HepG2 (cell line): ENCODE results near the gene LLGL1. TPM values are rescaled to one million over a fixed set of nuclear protein-coding genes. Genes with fewer than 3 reads are reported as not detected.

ENCODE experiments used
- ATAC-seq: fragments of 200-7000 bp; cut with Tn5 transposase; 3 replicates; pipeline ENCODE4 v1.9.1; 2020; ENCODE audit warnings: mild to moderate bottlenecking, moderate library complexity
- BruUV-seq: library from RNA; stranded (reverse); fragments of 400-500 nt; replicated peaks from 2 replicates; lab custom pipeline; 2021; lab: Mats Ljungman, UMichigan
- CTCF ChIA-PET: fragments of 300-600 bp; formaldehyde crosslinking; extraction: SDS; loops from one replicate; lab custom pipeline; 2021; ENCODE audit warnings: low total read pairs, inconsistent platforms, low intra/inter-chr PET ratio; lab: Yijun Ruan, JAX
- POLR2A ChIA-PET: fragments of 350-600 bp; sonication (Branson Sonifier 250); formaldehyde crosslinking; loops from one replicate; lab custom pipeline; 2020; ENCODE audit warnings: antibody characterized with exemption, inconsistent platforms; lab: Yijun Ruan, JAX
- DNase-seq: peaks from one replicate; pipeline ENCODE4 v3.0.0-alpha.2; 2015; ENCODE audit warnings: low spot score
- FAIRE-seq: peaks from 3 replicates; lab custom pipeline; 2011; peaks lifted over from hg19 to GRCh38; lab: Jason Lieb, UNC
- H2AFZ ChIP-seq: one replicate; pipeline ENCODE4 v1.6.1; 2011; ENCODE audit warnings: low read length, inconsistent platforms
- H3K27ac ChIP-seq: fragments of 300-600 bp; 3 replicates; pipeline ENCODE4 v1.8.0; 2011; ENCODE audit warnings: mixed run types, mild to moderate bottlenecking, mixed read lengths, low read length, inconsistent platforms; ENCODE audit not compliant: insufficient read depth; ENCODE audit errors: extremely low read length
- H3K27me3 ChIP-seq, 2 experiments: fragments of 200-600 bp in 1 of 2; 2 replicates in 1 of 2; 3 replicates in 1 of 2; pipeline versions ENCODE4 v1.6.0 to v1.8.0; 2011; ENCODE audit warnings: low read length in 2 of 2, mild to moderate bottlenecking in 2 of 2, moderate library complexity in 2 of 2, inconsistent platforms in 1 of 2; ENCODE audit not compliant: insufficient read depth in 2 of 2, control insufficient read depth in 1 of 2
- H3K36me3 ChIP-seq, 2 experiments: fragments of 200-600 bp in 1 of 2; replicated peaks in 1 of 2; 2 replicates in 1 of 2; 3 replicates in 1 of 2; pipeline versions ENCODE4 v1.5.1 to v1.8.0; 2011; ENCODE audit warnings: low read length in 2 of 2, inconsistent platforms in 1 of 2; ENCODE audit not compliant: insufficient read depth in 2 of 2, control insufficient read depth in 1 of 2
- H3K4me1 ChIP-seq: 2 replicates; pipeline ENCODE4 v1.5.1; 2012; ENCODE audit warnings: low read length, inconsistent platforms; ENCODE audit not compliant: insufficient read depth
- H3K4me2 ChIP-seq: 2 replicates; pipeline ENCODE4 v1.6.0; 2011; ENCODE audit warnings: low read depth, low read length, inconsistent platforms
- H3K4me3 ChIP-seq, 3 experiments: fragments of 200-600 bp in 1 of 3; sonication (generic), shearing (Covaris generic) in 1 of 3; replicated peaks in 1 of 3; 2 replicates each; pipeline ENCODE4 v1.5.1; 2011 to 2016; ENCODE audit warnings: low read length in 3 of 3, inconsistent platforms in 2 of 3, low read depth in 2 of 3, mild to moderate bottlenecking in 2 of 3, control low read depth in 1 of 3, mixed read lengths in 1 of 3; ENCODE audit not compliant: insufficient read depth in 1 of 3
- H3K79me2 ChIP-seq: one replicate; pipeline ENCODE4 v1.6.1; 2011; ENCODE audit warnings: low read length, inconsistent platforms; ENCODE audit not compliant: insufficient read depth
- H3K9ac ChIP-seq: 2 replicates; pipeline ENCODE4 v1.6.0; 2011; ENCODE audit warnings: mild to moderate bottlenecking, low read depth, low read length, inconsistent platforms; ENCODE audit not compliant: insufficient read depth
- H3K9me3 ChIP-seq: 2 replicates; pipeline ENCODE4 v1.5.1; 2012; ENCODE audit warnings: mild to moderate bottlenecking, low read length
- H4K20me1 ChIP-seq: 2 replicates; pipeline ENCODE4 v1.6.0; 2011; ENCODE audit warnings: inconsistent platforms, mild to moderate bottlenecking, low read length, moderate library complexity; ENCODE audit not compliant: insufficient read depth
- KDM2A ChIP-seq: sonication (generic); formaldehyde crosslinking; IDR thresholded peaks from 2 replicates; pipeline ENCODE4 v1.4.0; 2020; ENCODE audit warnings: low read depth, missing genetic modification reagents, borderline replicate concordance
- MAFG ChIP-seq: sonication (generic); formaldehyde crosslinking; IDR thresholded peaks from 2 replicates; pipeline ENCODE4 v1.5.1; 2020; ENCODE audit warnings: mild to moderate bottlenecking, missing genetic modification reagents
- NFATC3 ChIP-seq: sonication (generic); formaldehyde crosslinking; IDR thresholded peaks from 2 replicates; pipeline ENCODE4 v1.5.1; 2020; ENCODE audit warnings: mild to moderate bottlenecking, missing genetic modification reagents
- PHF8 ChIP-seq: sonication (generic); formaldehyde crosslinking; IDR thresholded peaks from 2 replicates; pipeline ENCODE4 v1.5.0; 2020; ENCODE audit warnings: missing genetic modification reagents
- RBAK ChIP-seq: sonication (generic); formaldehyde crosslinking; IDR thresholded peaks from 2 replicates; pipeline ENCODE4 v1.5.1; 2020; ENCODE audit warnings: mild to moderate bottlenecking, missing genetic modification reagents
- RORA ChIP-seq: sonication (generic); formaldehyde crosslinking; IDR thresholded peaks from 2 replicates; pipeline ENCODE4 v1.5.0; 2020; ENCODE audit warnings: mild to moderate bottlenecking, missing genetic modification reagents, moderate library complexity
- ZNF33A ChIP-seq: sonication (generic); formaldehyde crosslinking; IDR thresholded peaks from 2 replicates; pipeline ENCODE4 v1.5.1; 2020; ENCODE audit warnings: missing genetic modification reagents, mild to moderate bottlenecking, moderate library complexity, borderline replicate concordance
- ZNF687 ChIP-seq: sonication (generic); formaldehyde crosslinking; IDR thresholded peaks from 2 replicates; pipeline ENCODE4 v1.5.1; 2020; ENCODE audit warnings: mild to moderate bottlenecking, missing genetic modification reagents, moderate library complexity
- ZSCAN20 ChIP-seq: sonication (generic); formaldehyde crosslinking; IDR thresholded peaks from 2 replicates; pipeline ENCODE4 v1.4.0; 2020; ENCODE audit warnings: missing genetic modification reagents, mild to moderate bottlenecking, borderline replicate concordance
- WGBS: methylation state at CpG from one replicate; pipeline ENCODE4 v1.1.6; 2017; ENCODE audit warnings: low lambda C conversion rate; 5-methylcytosine and 5-hydroxymethylcytosine counted together
- in situ Hi-C: cut with HindIII; loops from 2 replicates; pipeline ENCODE4 v1.10.0; 2017; ENCODE audit warnings: low pct_unique_long_range_greater_than_20kb; ENCODE audit not compliant: extremely low pct_ligation_motif_present
- intact Hi-C: fragments of 100-400 bp; cut with micrococcal nuclease; formaldehyde crosslinking; loops from one replicate; pipeline ENCODE4 v1.10.0; 2022; ENCODE audit not compliant: unreplicated experiment
- polyA plus RNA-seq, 8 experiments: library from polyadenylated mRNA; depleted of rRNA in 3 of 8; stranded (reverse) in 7 of 8; unstranded in 1 of 8; fragments of >200 nt; fragmentation: Illumina TruSeq in 4 of 8; extraction: Trizol in 4 of 8; gene quantifications; 2 replicates each; pipeline versions ENCODE4 v1.2.1 to v1.2.3, GENCODE V29; 2011 to 2016; ENCODE audit warnings: low read depth in 4 of 8, missing spikeins in 1 of 8, mixed read lengths in 1 of 8; ENCODE audit not compliant: insufficient read depth in 1 of 8
- total RNA-seq, 5 experiments: library from RNA; depleted of rRNA; stranded (reverse); fragments of >200 nt; fragmentation: Illumina TruSeq; extraction: Trizol; gene quantifications; 2 replicates each; pipeline ENCODE4 v1.2.3, GENCODE V29; 2016; ENCODE audit warnings: low read depth in 1 of 5
- TF ChIP-seq, protein P1 (sequence below): sonication (generic); formaldehyde crosslinking; IDR thresholded peaks from 2 replicates; pipeline ENCODE4 v1.9.0; 2021; ENCODE audit warnings: missing genetic modification reagents, mild to moderate bottlenecking, borderline replicate concordance

The LLGL1 gene
- total and polyA plus RNA-seq, 2 of the 13 experiments (the other 11 are each of a cell fraction or from before 2014, with no cell fraction given), result 15.0 to 15.3 TPM

DNA sequence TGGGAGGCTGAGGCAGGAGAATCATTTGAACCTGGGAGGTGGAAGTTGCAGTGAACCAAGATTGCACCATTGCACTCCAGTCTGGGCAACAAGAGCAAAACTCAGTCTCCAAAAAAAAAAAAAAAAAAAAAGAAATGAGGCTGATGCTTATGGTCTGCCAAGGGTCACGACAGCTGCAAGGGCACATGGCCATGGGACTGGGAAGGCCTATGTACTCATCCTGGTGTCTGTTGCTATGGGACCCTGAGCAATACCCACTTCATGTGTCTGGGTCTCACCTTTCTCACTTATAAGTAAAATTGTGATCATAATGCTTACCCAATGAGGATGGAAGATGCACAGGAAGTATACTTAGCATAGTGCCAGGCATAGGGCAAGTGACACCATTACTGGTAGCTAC lies 51.6 kb downstream of the LLGL1 start:
- Histone ChIP-seq H3K4me1 (no peaks in the 10 kb centered on the region), H4K20me1 (no peaks in the 10 kb centered on the region), H3K9me3 (no peaks in the 10 kb centered on the region), H3K9ac (no peak overlapping the region), H3K27me3 (no peaks in the 10 kb centered on the region), H3K79me2 (no peaks in the 10 kb centered on the region), H3K36me3 (peaks cover 31 to 61% of the 10 kb centered on the region in 2 experiments), H3K4me2 (no peak overlapping the region), H3K27ac (no peak overlapping the region), H3K4me3 (no peak overlapping the region), H2AFZ (no peak overlapping the region)
- ATAC-seq (no peak), DNase-seq (no peak), FAIRE-seq (no peak)
- intact Hi-C loops (no loop called here), in situ Hi-C loops (no loop called here)
- ChIA-PET CTCF (no interaction called here), POLR2A (no interaction called here)
- no peak for TF ChIP-seq RBAK (CRISPR knock-in tag)
- no peak for TF ChIP-seq MAFG (CRISPR knock-in tag)
- no TSS peak for BruUV-seq
- WGBS, result 95% methylated on average over 1 of the region's 1 CpG

DNA sequence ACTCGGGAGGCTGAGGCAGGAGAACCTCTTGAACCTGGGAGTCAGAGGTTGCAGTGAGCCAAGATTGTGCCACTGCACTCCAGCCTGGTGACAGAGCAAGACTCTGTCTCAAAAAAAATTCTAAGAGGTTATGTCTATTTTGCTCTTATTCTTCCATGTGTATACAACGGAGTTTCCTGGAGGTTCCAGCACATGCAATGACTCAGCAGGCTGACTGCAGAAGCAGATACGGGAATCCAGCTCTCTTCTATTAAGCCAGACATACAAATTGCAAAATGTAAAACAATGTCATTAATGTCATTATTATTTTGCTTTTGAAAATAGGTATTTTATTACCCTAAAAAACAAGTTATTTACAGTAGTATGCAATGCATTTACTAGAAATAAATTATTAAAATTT lies 53.4 kb downstream of the LLGL1 start:
- WGBS, result 95% methylated on average over 3 of the region's 3 CpGs
- Histone ChIP-seq H3K27ac (no peak overlapping the region), H3K27me3 (no peaks in the 10 kb centered on the region), H3K79me2 (no peaks in the 10 kb centered on the region), H2AFZ (no peak overlapping the region), H3K4me3 (no peak overlapping the region), H4K20me1 (no peaks in the 10 kb centered on the region), H3K36me3 (peaks cover 39 to 73% of the 10 kb centered on the region in 2 experiments), H3K4me2 (no peak overlapping the region), H3K9ac (no peak overlapping the region), H3K9me3 (no peaks in the 10 kb centered on the region), H3K4me1 (no peaks in the 10 kb centered on the region)
- TF ChIP-seq ZNF687 (CRISPR knock-in tag) (no peak), PHF8 (CRISPR knock-in tag) (no peak), KDM2A (CRISPR knock-in tag) (no peak), RORA (CRISPR knock-in tag) (no peak), ZNF33A (no peak), NFATC3 (CRISPR knock-in tag) (no peak), ZSCAN20 (CRISPR knock-in tag) (no peak)
- TF ChIP-seq, protein P1, sequence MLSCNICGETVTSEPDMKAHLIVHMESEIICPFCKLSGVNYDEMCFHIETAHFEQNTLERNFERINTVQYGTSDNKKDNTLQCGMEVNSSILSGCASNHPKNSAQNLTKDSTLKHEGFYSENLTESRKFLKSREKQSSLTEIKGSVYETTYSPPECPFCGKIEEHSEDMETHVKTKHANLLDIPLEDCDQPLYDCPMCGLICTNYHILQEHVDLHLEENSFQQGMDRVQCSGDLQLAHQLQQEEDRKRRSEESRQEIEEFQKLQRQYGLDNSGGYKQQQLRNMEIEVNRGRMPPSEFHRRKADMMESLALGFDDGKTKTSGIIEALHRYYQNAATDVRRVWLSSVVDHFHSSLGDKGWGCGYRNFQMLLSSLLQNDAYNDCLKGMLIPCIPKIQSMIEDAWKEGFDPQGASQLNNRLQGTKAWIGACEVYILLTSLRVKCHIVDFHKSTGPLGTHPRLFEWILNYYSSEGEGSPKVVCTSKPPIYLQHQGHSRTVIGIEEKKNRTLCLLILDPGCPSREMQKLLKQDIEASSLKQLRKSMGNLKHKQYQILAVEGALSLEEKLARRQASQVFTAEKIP (CRISPR knock-in tag), result no peak
- intact Hi-C loops (no loop called here), in situ Hi-C loops (no loop called here)
- FAIRE-seq (no peak), ATAC-seq (no peak), DNase-seq (no peak)
- ChIA-PET CTCF (no interaction called here), POLR2A (no interaction called here)
- no TSS peak for BruUV-seq
